H9 (cell line): ENCODE data around the gene LRP1B. TPM values are rescaled to one million over a fixed set of nuclear protein-coding genes. Genes with fewer than 3 reads are reported as not detected.

Experiments used
- DNase-seq: peaks from one replicate; pipeline ENCODE4 v3.0.0-alpha.2; 2017
- H2AFZ ChIP-seq: one replicate; pipeline ENCODE4 v1.6.1; 2013; ENCODE audit warnings: mild to moderate bottlenecking, low read length, control low read depth, moderate library complexity
- H2AK5ac ChIP-seq: 2 replicates; pipeline ENCODE4 v1.6.1; 2013; ENCODE audit warnings: low read length, control low read depth, mixed read lengths; ENCODE audit not compliant: insufficient read length
- H2BK120ac ChIP-seq: one replicate; pipeline ENCODE4 v1.6.1; 2013; ENCODE audit warnings: low read depth, mild to moderate bottlenecking, low read length, control low read depth, inconsistent platforms; ENCODE audit not compliant: poor library complexity, severe bottlenecking
- H2BK12ac ChIP-seq: 2 replicates; pipeline ENCODE4 v1.6.1; 2013; ENCODE audit warnings: low read length, control low read depth, mixed read lengths, low read depth; ENCODE audit not compliant: insufficient read length
- H2BK15ac ChIP-seq: 2 replicates; pipeline ENCODE4 v1.6.1; 2013; ENCODE audit warnings: low read depth, low read length, control low read depth
- H2BK20ac ChIP-seq: one replicate; pipeline ENCODE4 v1.6.1; 2013; ENCODE audit warnings: low read depth, mild to moderate bottlenecking, low read length, control low read depth, inconsistent platforms; ENCODE audit not compliant: poor library complexity, severe bottlenecking
- H2BK5ac ChIP-seq: 2 replicates; pipeline ENCODE4 v1.6.1; 2013; ENCODE audit warnings: low read length, control low read depth, mixed read lengths; ENCODE audit not compliant: insufficient read length
- H3K14ac ChIP-seq: 2 replicates; pipeline ENCODE4 v1.6.1; 2013; ENCODE audit warnings: low read length, control low read depth; ENCODE audit not compliant: insufficient read depth
- H3K18ac ChIP-seq: 2 replicates; pipeline ENCODE4 v1.6.1; 2013; ENCODE audit warnings: low read depth, mild to moderate bottlenecking, mixed read lengths, low read length, control low read depth; ENCODE audit not compliant: insufficient read length
- H3K23ac ChIP-seq: 2 replicates; pipeline ENCODE4 v1.6.1; 2013; ENCODE audit warnings: low read length, control low read depth, mixed read lengths, low read depth; ENCODE audit not compliant: insufficient read length
- H3K23me2 ChIP-seq: 2 replicates; pipeline ENCODE4 v1.6.1; 2013; ENCODE audit warnings: low read depth, mild to moderate bottlenecking, mixed read lengths, low read length, control low read depth; ENCODE audit not compliant: insufficient read length, poor library complexity, severe bottlenecking
- H3K27ac ChIP-seq: 2 replicates; pipeline ENCODE4 v1.5.1; 2013; ENCODE audit warnings: low read length, control low read depth, mixed read lengths, low read depth; ENCODE audit not compliant: insufficient read length
- H3K27me3 ChIP-seq: 2 replicates; pipeline ENCODE4 v1.6.1; 2013; ENCODE audit warnings: low read length, control low read depth, inconsistent platforms; ENCODE audit not compliant: insufficient read depth
- H3K4ac ChIP-seq: 2 replicates; pipeline ENCODE4 v1.6.1; 2013; ENCODE audit warnings: low read depth, mild to moderate bottlenecking, control low read depth, inconsistent platforms, low read length, moderate library complexity
- H3K4me1 ChIP-seq: 2 replicates; pipeline ENCODE4 v1.6.1; 2013; ENCODE audit warnings: low read length, control low read depth, inconsistent platforms; ENCODE audit not compliant: insufficient read depth
- H3K4me2 ChIP-seq: 2 replicates; pipeline ENCODE4 v1.6.1; 2013; ENCODE audit warnings: low read length, control low read depth, mixed read lengths; ENCODE audit not compliant: insufficient read length, insufficient read depth
- H3K56ac ChIP-seq: 2 replicates; pipeline ENCODE4 v1.6.1; 2013; ENCODE audit warnings: low read depth, mild to moderate bottlenecking, mixed read lengths, low read length, control low read depth; ENCODE audit not compliant: insufficient read length
- H3K79me1 ChIP-seq: 2 replicates; pipeline ENCODE4 v1.6.1; 2013; ENCODE audit warnings: low read depth, mild to moderate bottlenecking, moderate library complexity, low read length, control low read depth, inconsistent platforms; ENCODE audit not compliant: insufficient read depth, poor library complexity, severe bottlenecking
- H3K79me2 ChIP-seq: 2 replicates; pipeline ENCODE4 v1.6.1; 2013; ENCODE audit warnings: low read length, control low read depth, inconsistent platforms; ENCODE audit not compliant: insufficient read depth
- H3K9ac ChIP-seq: 2 replicates; pipeline ENCODE4 v1.6.1; 2013; ENCODE audit warnings: low read length, control low read depth, mixed read lengths; ENCODE audit not compliant: insufficient read length; ENCODE audit errors: extremely low read depth
- H3K9me3 ChIP-seq: one replicate; pipeline ENCODE4 v1.6.1; 2013; ENCODE audit warnings: low read depth, low read length, inconsistent platforms; ENCODE audit not compliant: control insufficient read depth
- H3T11ph ChIP-seq: one replicate; pipeline ENCODE4 v1.6.1; 2013; ENCODE audit warnings: mild to moderate bottlenecking, low read length, control low read depth, inconsistent platforms
- H4K20me1 ChIP-seq: one replicate; pipeline ENCODE4 v1.6.1; 2013; ENCODE audit not compliant: control insufficient read depth, insufficient read length, insufficient read depth
- H4K5ac ChIP-seq: 2 replicates; pipeline ENCODE4 v1.6.1; 2013; ENCODE audit warnings: low read depth, mild to moderate bottlenecking, mixed read lengths, low read length, control low read depth; ENCODE audit not compliant: insufficient read length
- H4K8ac ChIP-seq: replicated peaks from 2 replicates; pipeline ENCODE4 v1.6.1; 2013; ENCODE audit warnings: low read length, control low read depth, mixed read lengths, low read depth; ENCODE audit not compliant: insufficient read length
- H4K91ac ChIP-seq: 2 replicates; pipeline ENCODE4 v1.6.1; 2013; ENCODE audit warnings: low read depth, mild to moderate bottlenecking, moderate library complexity, mixed read lengths, low read length, control low read depth; ENCODE audit not compliant: insufficient read length
- H3K27ac Mint-ChIP-seq, 3 experiments: 2 replicates in 2 of 3; 3 replicates in 1 of 3; pipeline ENCODE4 v1.8.0; 2020 to 2021; ENCODE audit warnings: mixed read lengths in 3 of 3, mild to moderate bottlenecking in 1 of 3, moderate library complexity in 1 of 3
- H3K27me3 Mint-ChIP-seq: 2 replicates; pipeline ENCODE4 v1.8.0; 2021; ENCODE audit warnings: low read depth, mild to moderate bottlenecking, moderate library complexity, mixed read lengths
- H3K36me3 Mint-ChIP-seq, 3 experiments: 2 replicates in 2 of 3; 3 replicates in 1 of 3; pipeline ENCODE4 v1.8.0; 2020 to 2021; ENCODE audit warnings: low read depth in 3 of 3, mixed read lengths in 3 of 3; ENCODE audit not compliant: insufficient read depth in 1 of 3
- H3K4me1 Mint-ChIP-seq, 2 experiments: 2 replicates each; pipeline ENCODE4 v1.8.0; 2020; ENCODE audit warnings: mixed read lengths in 2 of 2
- H3K4me3 Mint-ChIP-seq, 2 experiments: 2 replicates in 1 of 2; 3 replicates in 1 of 2; pipeline ENCODE4 v1.8.0; 2020 to 2021; ENCODE audit warnings: mild to moderate bottlenecking in 2 of 2, mixed read lengths in 2 of 2, moderate library complexity in 1 of 2
- H3K9me3 Mint-ChIP-seq, 2 experiments: 2 replicates in 1 of 2; 3 replicates in 1 of 2; pipeline ENCODE4 v1.8.0; 2020; ENCODE audit warnings: mild to moderate bottlenecking in 2 of 2, mixed read lengths in 2 of 2, moderate library complexity in 1 of 2
- CTCF ChIP-seq: fragments of 200-600 bp; sonication (generic); conservative IDR thresholded peaks from 3 replicates; pipeline ENCODE4 v1.8.0; 2021; ENCODE audit warnings: antibody characterized with exemption, mild to moderate bottlenecking
- WGBS: extraction: QIAGEN DNeasy Blood & Tissue Kit; methylation state at CpG from one replicate; pipeline ENCODE4 v1.1.7; 2013; ENCODE audit warnings: missing lambda C conversion rate, low lambda C conversion rate, mixed read lengths; ENCODE audit not compliant: insufficient read length; ENCODE audit errors: extremely low coverage; 5-methylcytosine and 5-hydroxymethylcytosine counted together
- total RNA-seq: library from RNA; stranded (reverse); gene quantifications from 2 replicates; pipeline ENCODE4 v1.2.1, GENCODE V29; 2021

The LRP1B gene
- total RNA-seq, 1 experiment from 2014 or later = not detected

GRCh38 chr2:141528990-141529389, 601.8 kb downstream of the LRP1B start:
- H3K27me3 ChIP-seq = no peaks in the 10 kb centered on the region
- H3K4me2 ChIP-seq = no peak overlapping the region
- H3K14ac ChIP-seq = no peak overlapping the region
- Mint-ChIP-seq H3K27me3 (no peaks in the 10 kb centered on the region), H3K36me3 (no peaks in the 10 kb centered on the region), H3K4me1 (no peaks in the 10 kb centered on the region), H3K4me3 (no peak overlapping the region), H3K27ac (peak overlapping the region in 1 of 3 experiments; percentile 90; a peak in 2 of 7 replicates), H3K9me3 (no peaks in the 10 kb centered on the region)
- no peak overlapping the region for H3K23ac ChIP-seq
- no peak overlapping the region for H3K27ac ChIP-seq
- no peak overlapping the region for H3K4ac ChIP-seq
- H4K5ac ChIP-seq = no peak overlapping the region
- no peaks in the 10 kb centered on the region for H4K20me1 ChIP-seq
- H4K8ac ChIP-seq = no peak overlapping the region
- no peak overlapping the region for H2BK20ac ChIP-seq
- no peaks in the 10 kb centered on the region for H3K79me1 ChIP-seq
- H2BK15ac ChIP-seq = no peak overlapping the region
- DNase-seq = no peak
- no peak overlapping the region for H3K56ac ChIP-seq
- no peaks in the 10 kb centered on the region for H3K79me2 ChIP-seq
- H4K91ac ChIP-seq = no peak overlapping the region
- H3K4me1 ChIP-seq = no peaks in the 10 kb centered on the region
- H2AFZ ChIP-seq = no peak overlapping the region
- no peak overlapping the region for H3K18ac ChIP-seq
- no peak overlapping the region for H2BK5ac ChIP-seq
- H3T11ph ChIP-seq = no peak overlapping the region
- TF ChIP-seq CTCF = no peak
- no peak overlapping the region for H2BK120ac ChIP-seq
- H3K23me2 ChIP-seq = no peaks in the 10 kb centered on the region
- no peak overlapping the region for H3K9ac ChIP-seq
- no CpG with 5 or more reads among the region's 5 CpGs for WGBS
- H3K9me3 ChIP-seq = no peaks in the 10 kb centered on the region
- H2BK12ac ChIP-seq = no peak overlapping the region
- no peak overlapping the region for H2AK5ac ChIP-seq
